Adipocyte (in vitro differentiated cells): ENCODE results near the gene ZNF236.

ENCODE experiments used
- DNase-seq: peaks from one replicate; pipeline ENCODE4 v3.0.0-alpha.2; 2015; ENCODE audit warnings: low read depth
- H3K27me3 ChIP-seq: replicated peaks from 2 replicates; pipeline ENCODE4 v1.7.0; 2013; ENCODE audit warnings: mild to moderate bottlenecking, low read length, moderate library complexity; ENCODE audit not compliant: control insufficient read depth, insufficient read depth
- H3K36me3 ChIP-seq: 2 replicates; pipeline ENCODE4 v1.7.0; 2013; ENCODE audit warnings: low read length, mild to moderate bottlenecking, moderate library complexity; ENCODE audit not compliant: control insufficient read depth, insufficient read depth, severe bottlenecking
- H3K4me1 ChIP-seq: 2 replicates; pipeline ENCODE4 v1.7.0; 2013; ENCODE audit warnings: mild to moderate bottlenecking, low read length, moderate library complexity; ENCODE audit not compliant: control insufficient read depth, insufficient read depth
- H3K4me3 ChIP-seq: 2 replicates; pipeline ENCODE4 v1.7.0; 2013; ENCODE audit warnings: mild to moderate bottlenecking, low read length, moderate library complexity
- H3K9ac ChIP-seq: 2 replicates; pipeline ENCODE4 v1.7.0; 2013; ENCODE audit warnings: mild to moderate bottlenecking, low read length, moderate library complexity
- H3K9me3 ChIP-seq: 2 replicates; pipeline ENCODE4 v1.7.0; 2013; ENCODE audit warnings: mild to moderate bottlenecking, low read length, moderate library complexity; ENCODE audit not compliant: control insufficient read depth

ZNF236 gene

DNA sequence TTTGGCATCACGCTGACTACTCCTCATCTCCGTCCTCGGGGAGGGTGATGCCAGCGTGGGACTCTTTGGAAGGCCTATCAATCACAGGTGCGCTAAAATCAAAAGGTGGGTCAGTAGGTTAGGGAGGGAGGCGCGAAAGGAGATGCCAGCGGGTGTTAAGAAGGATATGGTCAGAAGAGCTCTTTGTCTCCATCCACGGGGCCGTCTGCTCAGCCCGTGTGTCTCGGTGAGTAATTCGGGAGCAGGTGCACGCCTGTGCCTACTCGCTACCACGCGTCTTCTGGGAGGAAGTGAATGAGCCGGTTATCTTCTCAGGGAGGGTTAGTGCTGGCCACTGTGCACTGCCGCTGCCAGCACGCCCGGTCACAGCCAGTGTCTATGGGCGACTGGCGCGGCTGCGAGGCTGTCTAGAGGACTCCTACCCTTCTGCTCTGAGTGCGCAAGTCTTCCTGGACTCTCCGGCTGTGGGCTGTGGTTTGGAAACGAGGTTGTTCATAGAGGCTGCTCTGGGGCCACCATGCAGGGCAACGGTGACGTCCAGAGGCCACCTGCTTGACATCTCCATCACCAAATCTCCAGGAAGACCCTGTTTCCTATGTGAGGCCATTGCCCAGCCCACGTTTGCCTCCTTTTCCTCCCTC lies 156.9 kb downstream of the ZNF236 start:
- no peak overlapping the region for H3K4me3 ChIP-seq
- DNase-seq = no peak

DNA sequence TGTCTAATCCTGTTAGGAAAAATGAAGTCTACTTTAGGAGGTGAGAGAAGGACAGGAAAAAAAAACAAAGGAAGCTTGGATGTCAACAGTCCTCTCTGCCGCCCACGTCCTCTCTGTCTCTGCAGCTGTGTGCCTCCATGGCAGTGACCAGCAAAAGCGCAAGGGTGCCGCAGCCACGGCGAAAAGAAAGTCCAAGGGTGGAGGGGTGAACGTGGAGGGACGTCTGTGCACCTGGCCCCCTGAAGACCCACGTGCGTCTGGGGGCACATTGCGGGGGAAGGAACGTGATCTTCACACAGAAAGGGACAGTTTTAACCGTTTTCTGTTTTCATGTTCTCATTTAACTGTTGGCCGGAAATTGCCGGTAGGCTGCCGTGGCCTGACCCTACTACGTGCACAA lies 157.5 kb downstream of the ZNF236 start:
- H3K36me3 ChIP-seq = peaks cover 5% of the 10 kb centered on the region
- H3K9me3 ChIP-seq = no peaks in the 10 kb centered on the region
- H3K4me3 ChIP-seq = no peak overlapping the region
- H3K27me3 ChIP-seq = no peaks in the 10 kb centered on the region
- peaks cover 8% of the 10 kb centered on the region for H3K4me1 ChIP-seq
- no peak for DNase-seq
- no peak overlapping the region for H3K9ac ChIP-seq

More for the DNA sequence above, 156.9 kb downstream of the ZNF236 start:
- Histone ChIP-seq H3K36me3 (peaks cover 5% of the 10 kb centered on the region), H3K9ac (no peak overlapping the region), H3K27me3 (no peaks in the 10 kb centered on the region), H3K9me3 (no peaks in the 10 kb centered on the region), H3K4me1 (peaks cover 8% of the 10 kb centered on the region)

DNA sequence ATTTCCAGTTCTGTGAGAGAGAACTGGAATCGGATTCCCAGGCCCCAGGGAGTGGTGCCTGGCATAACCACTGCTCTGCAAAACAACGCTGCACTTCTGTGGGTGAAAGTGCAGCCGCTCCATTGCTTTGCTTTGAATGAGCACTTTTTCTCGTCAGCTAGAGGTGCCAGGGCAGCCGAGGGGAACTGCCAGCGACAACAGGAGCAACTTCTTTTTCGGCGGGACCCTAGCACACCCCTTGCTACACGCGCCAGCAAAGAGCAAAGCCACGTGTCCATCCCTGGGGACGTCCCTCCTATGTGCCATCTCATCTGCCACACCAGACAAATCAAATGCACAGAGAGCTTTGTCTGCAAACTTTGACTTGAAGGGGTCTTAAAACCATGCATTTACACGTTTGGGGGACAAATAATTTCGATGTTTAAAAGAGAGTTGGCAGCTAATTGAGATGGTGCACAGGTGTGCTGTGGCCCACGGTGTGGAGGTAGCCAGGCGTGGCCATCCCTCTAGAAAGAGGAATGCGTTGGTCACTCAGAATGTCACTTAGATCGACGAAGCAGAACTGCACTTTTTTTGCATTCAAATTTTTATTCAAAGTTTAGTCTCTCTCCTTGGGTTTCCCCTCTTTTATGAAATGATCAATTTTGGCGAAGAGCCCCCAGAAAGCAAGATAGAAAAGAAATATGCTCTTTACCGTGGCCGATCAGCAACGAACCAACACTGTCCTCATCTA lies 158.5 kb downstream of the ZNF236 start:
- Histone ChIP-seq H3K27me3 (no peaks in the 10 kb centered on the region), H3K9me3 (no peaks in the 10 kb centered on the region), H3K36me3 (peaks cover 5% of the 10 kb centered on the region), H3K4me1 (peaks cover 8% of the 10 kb centered on the region), H3K4me3 (no peak overlapping the region), H3K9ac (no peak overlapping the region)
- DNase-seq = no peak

DNA sequence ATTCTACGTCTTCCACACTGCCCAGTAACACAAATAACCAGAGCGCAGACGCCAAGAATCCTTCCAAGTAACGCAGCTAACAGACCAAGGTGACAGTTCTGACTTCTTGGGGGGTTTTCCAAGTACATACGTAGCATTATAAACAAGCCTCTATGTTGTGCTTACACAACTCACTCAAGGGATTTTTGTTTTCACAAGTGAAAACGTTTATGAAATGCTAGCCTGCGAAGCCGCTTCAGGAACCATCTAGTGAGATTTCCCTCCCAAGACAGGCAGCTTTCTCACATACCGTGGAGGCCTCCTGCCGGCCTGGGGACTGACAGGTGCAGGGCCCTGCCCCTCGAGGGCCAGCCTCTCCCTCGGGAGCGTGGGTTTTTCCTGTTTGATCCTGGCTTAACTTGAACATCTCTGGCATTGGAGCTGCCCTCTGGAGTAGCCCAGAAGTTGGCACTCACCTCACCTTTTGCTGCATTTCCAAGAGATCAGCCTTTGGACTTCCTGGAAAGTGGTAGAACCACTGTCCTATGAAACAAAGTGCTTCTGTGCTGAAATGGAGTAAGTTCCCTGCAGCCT lies 159.1 kb downstream of the ZNF236 start:
- Histone ChIP-seq H3K9me3 (no peaks in the 10 kb centered on the region), H3K9ac (no peak overlapping the region), H3K36me3 (peaks cover 5% of the 10 kb centered on the region), H3K4me3 (no peak overlapping the region), H3K27me3 (no peaks in the 10 kb centered on the region), H3K4me1 (peaks cover 8% of the 10 kb centered on the region)
- no peak for DNase-seq

DNA sequence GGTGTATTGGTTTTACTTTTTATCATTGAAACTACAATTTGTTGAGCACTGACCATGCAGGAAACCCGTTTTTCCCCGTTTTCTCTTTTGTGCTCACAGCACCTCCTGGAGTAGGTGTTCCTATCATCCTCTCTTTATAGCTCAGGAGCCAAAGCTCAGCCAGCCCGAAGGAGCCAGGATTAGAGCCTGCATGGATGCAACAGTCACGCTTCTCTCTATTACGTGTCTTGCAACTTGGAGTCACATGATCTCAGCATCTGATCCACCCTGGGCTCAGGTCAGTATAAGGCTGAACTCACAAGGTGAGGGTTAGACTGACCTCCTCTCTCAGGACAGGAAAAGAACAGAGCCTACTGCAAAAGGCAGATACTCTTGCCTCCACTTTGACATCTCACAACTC lies 159.7 kb downstream of the ZNF236 start:
- H3K36me3 ChIP-seq = peaks cover 5% of the 10 kb centered on the region
- no peak for DNase-seq
- H3K4me1 ChIP-seq = peaks cover 8% of the 10 kb centered on the region
- no peaks in the 10 kb centered on the region for H3K9me3 ChIP-seq
- H3K27me3 ChIP-seq = no peaks in the 10 kb centered on the region
- H3K4me3 ChIP-seq = no peak overlapping the region
- no peak overlapping the region for H3K9ac ChIP-seq

DNA sequence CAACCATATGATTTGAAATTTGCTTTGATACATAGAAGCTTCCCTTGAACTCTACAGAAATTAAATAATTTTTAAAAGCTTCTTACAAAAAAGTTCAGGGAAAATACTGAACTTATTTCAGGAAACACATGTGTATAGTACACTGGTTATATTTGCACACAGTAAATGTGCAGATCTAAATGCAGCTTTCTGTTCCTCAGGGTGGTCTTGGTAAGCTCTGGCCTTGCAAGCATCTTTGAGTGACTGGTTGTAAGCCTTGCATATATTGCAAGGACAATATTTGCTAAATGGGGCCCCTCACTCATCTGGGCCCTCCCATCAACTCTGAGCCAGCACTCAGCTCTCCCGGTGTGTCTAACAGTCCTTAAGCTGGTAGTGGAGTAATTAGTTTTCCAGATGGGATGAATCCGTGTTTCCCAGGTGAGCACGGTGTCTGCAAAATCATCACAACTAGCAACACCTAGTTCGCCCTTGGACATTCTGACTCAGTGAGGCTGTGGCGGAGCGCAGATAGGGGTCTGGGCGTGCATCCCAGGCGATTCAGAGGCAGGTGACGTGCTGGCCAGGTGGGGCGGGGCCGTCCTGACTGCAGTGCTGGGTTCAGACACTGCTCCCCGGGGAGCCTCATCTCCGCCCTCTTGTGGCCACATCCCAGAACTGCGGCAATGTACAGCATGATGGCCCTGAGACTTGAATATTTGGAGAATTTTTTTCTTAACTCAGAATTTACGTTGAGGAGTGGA lies 160.7 kb downstream of the ZNF236 start:
- peak; percentile 85 for DNase-seq
- no peaks in the 10 kb centered on the region for H3K9me3 ChIP-seq
- no peak overlapping the region for H3K9ac ChIP-seq
- H3K27me3 ChIP-seq = no peaks in the 10 kb centered on the region
- H3K4me3 ChIP-seq = no peak overlapping the region
- H3K36me3 ChIP-seq = peaks cover 5% of the 10 kb centered on the region
- peaks cover 8% of the 10 kb centered on the region for H3K4me1 ChIP-seq

DNA sequence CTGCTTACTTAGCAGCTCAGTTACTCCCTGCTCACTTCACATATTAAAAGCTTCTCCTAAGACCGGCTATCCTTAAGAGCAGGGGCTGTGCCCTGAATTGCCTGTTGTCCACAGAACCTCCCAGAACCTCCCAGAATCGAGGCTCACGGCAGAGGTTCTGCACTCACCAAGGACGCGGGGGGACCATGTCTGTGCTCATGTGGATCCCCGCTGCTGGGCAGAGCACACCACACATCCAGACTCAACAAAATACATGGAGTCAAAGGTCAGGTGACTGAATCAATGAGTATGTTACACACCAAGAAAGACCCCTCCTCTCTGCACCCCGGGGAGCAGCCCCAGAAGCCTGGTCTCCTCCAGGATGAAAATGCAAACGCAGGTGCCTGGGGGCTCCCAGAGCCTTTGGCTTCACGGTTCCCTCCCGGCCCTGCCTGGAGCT lies 161.3 kb downstream of the ZNF236 start:
- peaks cover 8% of the 10 kb centered on the region for H3K4me1 ChIP-seq

DNA sequence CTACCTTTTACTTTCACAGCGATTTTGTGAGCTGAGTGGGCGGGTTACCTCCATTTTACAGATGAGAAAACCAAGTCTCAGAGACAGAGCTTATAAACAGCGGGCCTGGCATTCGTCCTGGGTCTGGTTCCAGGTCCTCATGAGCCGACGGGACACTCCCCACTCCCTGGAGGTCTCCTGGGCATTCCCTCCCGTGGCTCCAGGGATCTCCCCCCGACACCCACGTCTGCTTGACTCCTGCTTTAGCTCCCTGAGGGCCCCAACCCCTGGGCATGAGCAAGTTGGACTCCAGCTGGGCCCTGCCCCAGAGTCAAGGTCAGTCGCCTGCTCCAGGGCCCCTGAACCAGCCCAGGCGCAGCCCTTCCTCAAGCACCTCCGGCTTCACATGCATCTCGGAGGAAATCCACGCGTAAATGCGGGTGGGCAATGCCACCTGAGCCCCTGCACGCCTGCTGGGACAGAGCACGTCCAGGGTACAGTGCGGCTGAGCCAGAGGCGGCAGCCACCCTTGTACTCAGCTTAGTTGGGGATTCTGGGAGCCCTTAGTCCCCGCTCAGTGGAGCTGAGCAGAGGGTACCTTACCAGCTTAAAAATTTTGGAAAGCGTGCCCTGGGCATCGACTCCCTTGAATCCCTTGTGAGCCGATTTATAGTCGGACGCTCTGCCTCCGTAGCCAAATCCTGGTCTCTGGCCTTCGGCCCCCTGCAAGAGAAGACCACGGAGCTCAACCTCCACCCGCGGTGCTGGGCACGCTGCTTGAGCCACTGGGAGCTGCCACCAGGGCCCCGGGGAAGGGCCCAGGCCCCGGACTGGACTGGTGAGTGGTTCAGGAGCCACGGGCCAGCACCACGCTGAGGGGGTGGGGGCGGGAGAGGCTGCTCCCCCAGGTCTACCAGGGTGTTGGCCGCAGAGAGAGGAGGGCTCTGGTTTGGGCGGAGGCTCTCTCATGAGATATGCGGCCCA lies 162.1 kb downstream of the ZNF236 start:
- Histone ChIP-seq H3K27me3 (no peaks in the 10 kb centered on the region), H3K36me3 (no peaks in the 10 kb centered on the region), H3K9ac (no peak overlapping the region), H3K4me1 (peaks cover 8% of the 10 kb centered on the region), H3K4me3 (no peak overlapping the region), H3K9me3 (no peaks in the 10 kb centered on the region)
- DNase-seq = no peak

More for the DNA sequence above, 161.3 kb downstream of the ZNF236 start:
- DNase-seq = no peak
- Histone ChIP-seq H3K27me3 (no peaks in the 10 kb centered on the region), H3K4me3 (no peak overlapping the region), H3K9me3 (no peaks in the 10 kb centered on the region), H3K36me3 (peaks cover 5% of the 10 kb centered on the region), H3K9ac (no peak overlapping the region)

DNA sequence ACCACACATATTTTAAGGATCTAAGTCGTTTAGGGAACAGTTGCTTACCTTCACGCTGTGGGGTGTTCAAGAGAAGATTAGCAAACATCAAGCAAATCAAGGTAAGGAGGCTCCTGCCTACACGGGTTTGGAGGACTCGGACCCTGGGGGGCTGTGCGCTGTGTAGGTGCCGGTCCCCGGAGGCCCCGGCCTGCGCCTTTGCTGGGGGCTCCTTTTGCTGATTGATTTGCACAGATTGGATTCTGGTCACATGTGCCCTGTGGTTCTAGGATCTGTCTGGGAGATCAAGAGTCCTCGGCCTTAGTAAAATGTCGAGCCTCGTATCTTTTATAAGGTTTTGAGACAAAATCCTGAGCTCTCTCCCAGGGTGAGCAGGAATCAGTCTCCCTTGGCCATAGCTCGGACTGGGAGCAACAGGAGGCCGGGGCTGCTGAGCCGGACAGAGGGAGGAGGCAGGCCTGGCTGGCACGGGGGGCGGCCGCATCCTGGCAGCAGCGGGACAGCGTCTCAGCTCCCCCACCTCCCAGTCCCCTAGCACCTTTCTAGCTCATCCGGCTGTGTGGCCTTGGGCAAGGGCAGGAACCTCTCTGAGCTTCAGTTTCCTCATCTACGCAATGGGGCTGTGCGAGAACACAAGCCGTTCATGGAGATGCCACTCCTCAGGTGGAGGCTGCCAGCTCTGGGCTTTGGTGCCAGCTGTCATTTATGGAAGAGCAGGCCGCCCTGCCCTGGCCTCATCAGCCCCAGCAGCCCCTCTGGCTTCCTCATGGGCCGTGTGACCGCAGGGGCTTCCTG lies 163.0 kb downstream of the ZNF236 start:
- no peak for DNase-seq
- H3K9ac ChIP-seq = no peak overlapping the region
- H3K4me3 ChIP-seq = no peak overlapping the region
- H3K4me1 ChIP-seq = peaks cover 6% of the 10 kb centered on the region
- no peaks in the 10 kb centered on the region for H3K27me3 ChIP-seq
- H3K36me3 ChIP-seq = no peaks in the 10 kb centered on the region
- H3K9me3 ChIP-seq = no peaks in the 10 kb centered on the region

DNA sequence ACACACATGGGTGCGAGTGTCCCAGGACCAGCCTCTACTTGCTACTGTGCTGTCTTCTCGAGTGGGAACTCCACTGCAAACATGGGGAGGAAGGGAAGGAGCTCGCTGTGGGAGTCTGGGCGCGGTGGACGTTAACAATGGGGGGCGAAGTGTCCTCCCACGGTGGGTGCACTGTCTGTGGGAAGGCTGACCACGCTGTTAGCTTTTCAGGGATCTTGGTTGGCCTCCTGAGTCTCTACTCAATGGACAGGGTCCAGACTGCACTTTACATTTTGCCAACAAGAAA lies 163.5 kb downstream of the ZNF236 start:
- Histone ChIP-seq H3K9me3 (no peaks in the 10 kb centered on the region), H3K4me1 (peaks cover under 1% of the 10 kb centered on the region), H3K9ac (no peak overlapping the region), H3K4me3 (no peak overlapping the region), H3K36me3 (no peaks in the 10 kb centered on the region), H3K27me3 (no peaks in the 10 kb centered on the region)
- DNase-seq = no peak
